WI38 (cell line): ENCODE measurements around the gene TVP23A.
"Not testable (repeated sequence)": the region's sequence is repeated elsewhere in the genome, so short reads cannot be mapped to it uniquely, and the experiment has no call there.

Experiments used
- H3K4me3 ChIP-seq: 2 replicates; pipeline ENCODE4 v1.5.1; 2011; ENCODE audit warnings: low read depth, mild to moderate bottlenecking, control low read depth, low read length
- CTCF ChIP-seq: IDR thresholded peaks from 2 replicates; pipeline ENCODE4 v1.5.1; 2012; ENCODE audit warnings: low read depth, mild to moderate bottlenecking, control low read depth, low read length

Gene TVP23A

DNA sequence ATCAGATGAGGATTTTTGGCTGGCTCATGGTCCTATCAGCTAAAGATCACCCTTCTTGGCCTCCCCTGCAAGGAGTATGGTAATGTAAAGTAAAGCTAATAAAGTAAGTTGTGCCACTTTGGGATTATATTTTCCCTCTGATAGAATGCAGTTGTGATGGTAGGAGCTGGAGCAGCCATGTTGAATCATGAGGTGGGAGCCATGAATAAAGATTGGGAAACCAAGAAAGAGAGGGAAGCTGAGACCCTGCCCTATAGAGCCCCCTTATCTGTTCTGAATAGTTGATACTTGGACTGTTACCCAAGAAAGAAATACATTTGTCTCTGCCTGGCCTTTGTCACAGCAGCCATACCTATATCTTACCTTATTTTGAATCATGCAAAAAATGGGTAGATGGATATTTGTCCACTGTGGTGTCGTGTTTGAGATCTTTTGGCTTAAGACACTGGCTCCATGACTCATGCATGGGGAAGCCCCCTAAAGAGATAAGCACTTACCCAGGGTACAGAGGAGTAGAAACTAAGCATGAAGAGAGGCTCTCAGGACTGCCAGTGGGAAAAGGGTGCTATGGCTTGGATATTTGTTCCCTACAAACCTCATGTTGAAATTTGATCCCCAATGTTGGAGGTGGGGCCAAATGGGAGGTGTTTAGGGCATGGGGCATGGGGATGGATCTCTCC lies 17.7 kb upstream of the TVP23A start:
- no peak for TF ChIP-seq CTCF
- H3K4me3 ChIP-seq, result no peak overlapping the region

GRCh38 chr16:10835281-10835931 lies 16.8 kb upstream of the TVP23A start:
- TF ChIP-seq CTCF, result no peak
- H3K4me3 ChIP-seq, result no peak overlapping the region

GRCh38 chr16:10834766-10835165 lies 16.2 kb upstream of the TVP23A start:
- TF ChIP-seq CTCF, result no peak
- no peak overlapping the region for H3K4me3 ChIP-seq

- TF ChIP-seq CTCF, result no peak
Observed at GRCh38 chr16:10834130-10834529, 15.5 kb upstream of the TVP23A start.

DNA sequence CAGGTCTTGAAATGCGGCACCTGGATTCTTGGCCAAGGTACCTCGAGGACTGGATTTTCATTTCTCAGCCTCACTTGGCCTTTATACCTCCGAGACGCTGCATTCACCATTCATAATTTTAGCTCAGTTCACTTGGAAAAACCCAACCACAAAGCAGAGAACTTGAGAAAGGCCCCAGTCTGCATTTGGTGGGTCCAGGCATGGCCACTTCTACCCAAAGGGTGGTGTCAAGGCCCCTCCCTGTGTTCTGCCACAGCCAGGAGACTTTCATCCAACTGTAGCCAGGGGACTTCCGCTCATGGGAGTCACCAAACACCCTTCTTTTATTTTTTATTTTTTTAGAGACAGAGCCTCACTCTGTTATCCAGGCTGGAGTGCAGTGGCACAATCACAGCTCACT lies 14.7 kb upstream of the TVP23A start:
- no peak for TF ChIP-seq CTCF
- H3K4me3 ChIP-seq, result no peak overlapping the region

More at GRCh38 chr16:10834130-10834529, 15.5 kb upstream of the TVP23A start:
- H3K4me3 ChIP-seq, result no peak overlapping the region

DNA sequence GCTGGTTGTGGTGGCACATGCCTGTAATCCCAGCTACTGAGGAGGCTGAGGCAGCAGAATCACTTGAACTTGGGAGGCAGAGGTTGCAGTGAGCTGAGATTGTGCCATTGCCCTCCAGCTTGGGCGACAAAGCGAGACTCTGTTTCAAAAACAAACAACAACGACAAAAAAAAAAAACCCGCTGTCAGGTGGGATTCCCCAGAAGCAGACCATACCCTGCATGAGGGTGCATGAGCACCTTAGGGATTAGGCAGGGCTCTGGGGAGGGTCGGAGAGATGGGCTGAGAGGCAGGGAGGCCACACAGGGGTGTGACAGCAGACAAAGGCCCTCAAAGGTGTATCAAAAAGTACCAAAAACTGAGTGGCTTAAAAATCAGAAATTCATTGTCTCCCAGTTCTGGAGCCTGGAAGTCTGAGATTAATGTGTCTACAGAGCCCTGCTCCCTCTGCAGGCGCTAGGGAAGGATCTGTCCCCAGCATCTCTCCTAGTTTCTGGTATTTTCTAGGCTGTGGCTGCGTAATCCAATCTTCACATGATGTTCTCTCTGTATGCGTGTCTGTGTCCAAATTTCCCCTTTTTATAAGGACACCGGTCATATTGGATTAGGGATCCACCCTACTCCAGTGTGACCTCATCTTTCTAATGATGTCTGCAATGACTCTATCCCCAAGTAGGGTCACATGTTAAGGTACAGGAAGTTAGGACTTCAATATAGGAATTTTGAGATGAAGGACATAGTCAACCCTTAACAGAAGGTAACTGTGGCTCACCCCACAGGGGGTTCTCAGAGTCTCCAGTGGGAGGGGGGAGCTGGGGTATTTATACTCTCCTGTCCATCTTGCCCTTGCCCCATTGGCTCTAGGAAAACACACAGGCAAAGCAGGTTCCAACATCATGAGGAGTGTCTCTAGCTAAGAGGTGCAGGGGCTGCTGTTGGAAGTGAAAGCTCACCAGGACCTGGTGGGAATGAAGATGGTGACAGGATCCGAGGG lies 13.6 kb upstream of the TVP23A start:
- TF ChIP-seq CTCF, result no peak
- no peak overlapping the region for H3K4me3 ChIP-seq

- H3K4me3 ChIP-seq, result not testable (repeated sequence)
Observed at GRCh38 chr16:10830240-10830639, 11.6 kb upstream of the TVP23A start.

DNA sequence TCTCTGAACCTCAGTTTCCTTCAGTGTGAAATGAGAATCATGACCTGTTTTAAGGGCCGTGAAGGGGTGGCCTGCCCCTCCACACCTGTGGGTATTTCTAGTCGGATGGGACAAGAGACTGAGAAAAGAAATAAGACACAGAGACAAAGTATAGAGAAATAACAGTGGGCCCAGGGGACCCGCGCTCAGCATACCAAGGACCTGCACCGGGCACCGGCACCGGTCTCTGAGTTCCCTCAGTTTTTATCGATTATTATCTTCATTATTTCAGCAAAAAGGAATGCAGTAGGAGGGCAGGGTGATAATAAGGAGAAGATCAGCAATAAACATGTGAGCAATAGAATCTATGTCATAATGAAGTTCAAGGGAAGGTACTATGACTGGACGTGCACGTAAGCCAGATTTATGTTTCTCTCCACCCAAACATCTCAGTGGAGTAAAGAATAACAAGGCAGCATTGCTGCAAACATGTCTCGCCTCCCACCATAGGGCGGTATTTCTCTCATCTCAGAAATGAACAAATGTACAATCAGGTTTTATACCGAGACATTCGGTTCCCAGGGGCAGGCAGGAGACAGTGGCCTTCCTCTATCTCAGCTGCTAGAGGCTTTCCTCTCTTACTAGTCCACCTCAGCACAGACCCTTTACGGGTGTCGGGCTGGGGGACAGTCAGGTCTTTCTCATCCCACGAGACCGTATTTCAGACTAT lies 10.9 kb upstream of the TVP23A start:
- H3K4me3 ChIP-seq, result not testable (repeated sequence)
